Fibroblast of lung (primary cell): ENCODE results near the gene INSYN2B.

Experiments
- CTCF ChIP-seq, 2 donors: IDR thresholded peaks in 1 of 2; conservative IDR thresholded peaks in 1 of 2; 1 replicate in 1 of 2; 2 replicates in 1 of 2; pipeline ENCODE4 v1.5.1; 2011 to 2012; ENCODE audit warnings: low read length in 2 of 2, control low read depth in 1 of 2, inconsistent platforms in 1 of 2, low read depth in 1 of 2, mild to moderate bottlenecking in 1 of 2
- EZH2 ChIP-seq: IDR thresholded peaks from 2 replicates; pipeline ENCODE4 v1.5.1; 2012; ENCODE audit warnings: low read length, control low read depth, mild to moderate bottlenecking; ENCODE audit errors: missing control alignments

- no peak for TF ChIP-seq CTCF (conservative IDR thresholded peaks at IDR 0.05 in 1 of 2, IDR thresholded peaks at IDR 0.05 in 1 of 2; ENCODE audit: low read depth in 1 of 2, low read length in 2 of 2)
- no peak for TF ChIP-seq EZH2
Measured at GRCh38 chr5:169938439-169938838, 41.9 kb downstream of the INSYN2B start.
